Gastroesophageal sphincter (tissue), 4 donors: ENCODE results near the gene B3GLCT. TPM values are rescaled to one million over a fixed set of nuclear protein-coding genes. Genes with fewer than 3 reads are reported as not detected.

Source experiments
- ATAC-seq: fragments of 150-250 bp; one replicate; pipeline ENCODE4 v1.9.1; 2016; ENCODE audit warnings: mild to moderate bottlenecking, moderate library complexity
- H3K27ac ChIP-seq, 4 donors: fragments of 200-600 bp; sonication (generic) in 3 of 4; 1 replicate in 3 of 4; 2 replicates in 1 of 4; pipeline ENCODE4 v1.5.1; 2016 to 2019
- H3K27me3 ChIP-seq: fragments of 200-600 bp; sonication (generic); one replicate; pipeline ENCODE4 v1.5.1; 2019
- H3K36me3 ChIP-seq, 2 donors: fragments of 200-600 bp; sonication (generic); one replicate each; pipeline ENCODE4 v1.5.1; 2019; ENCODE audit warnings: control low read depth in 1 of 2
- H3K4me1 ChIP-seq, 3 donors: fragments of 200-600 bp; sonication (generic); 1 replicate in 2 of 3; 2 replicates in 1 of 3; pipeline ENCODE4 v1.5.1; 2016 to 2019; ENCODE audit warnings: control low read depth in 2 of 3
- H3K4me3 ChIP-seq, 2 donors: fragments of 200-600 bp; sonication (generic); one replicate each; pipeline ENCODE4 v1.5.1; 2019; ENCODE audit warnings: mild to moderate bottlenecking in 1 of 2, moderate library complexity in 1 of 2
- H3K9me3 ChIP-seq, 3 donors: fragments of 200-600 bp; sonication (generic); one replicate each; pipeline ENCODE4 v1.5.1; 2017 to 2019; ENCODE audit warnings: control low read depth in 2 of 3
- CTCF ChIP-seq, 4 experiments: fragments of 200-600 bp in 2 of 4; fragments of 450-650 bp in 2 of 4; sonication (generic) in 1 of 4; IDR thresholded peaks; one replicate each; pipeline ENCODE4 v1.5.1; 2017 to 2019; ENCODE audit warnings: antibody characterized with exemption in 4 of 4, mild to moderate bottlenecking in 2 of 4, moderate library complexity in 2 of 4
- EP300 ChIP-seq: sonication (generic); formaldehyde crosslinking; IDR thresholded peaks from one replicate; pipeline ENCODE4 v1.6.1; 2017; ENCODE audit warnings: antibody characterized with exemption, mild to moderate bottlenecking
- POLR2A ChIP-seq, 2 donors: fragments of 450-650 bp; IDR thresholded peaks; one replicate each; pipeline ENCODE4 v1.6.1; 2017; ENCODE audit warnings: antibody characterized with exemption in 2 of 2, mild to moderate bottlenecking in 2 of 2, moderate library complexity in 1 of 2
- POLR2AphosphoS5 ChIP-seq: sonication (generic); formaldehyde crosslinking; IDR thresholded peaks from one replicate; pipeline ENCODE4 v1.6.1; 2017; ENCODE audit warnings: antibody characterized with exemption
- WGBS, 2 donors: methylation state at CpG; one replicate each; pipeline ENCODE4 v1.1.5; 2018; ENCODE audit warnings: low coverage in 1 of 2; 5-methylcytosine and 5-hydroxymethylcytosine counted together
- total RNA-seq, 4 donors: library from RNA; depleted of rRNA; stranded (reverse); fragments of >200 nt; gene quantifications; one replicate each; pipeline ENCODE4 v1.1.0, GENCODE V29; 2016

B3GLCT gene
- total RNA-seq, 4 donors from 2014 or later = 6.2 to 15.2 (median 7.8) TPM

GRCh38 chr13:31191748-31192147 is 8.0 kb upstream of the B3GLCT start:
- Histone ChIP-seq H3K4me3 (no peak overlapping the region), H3K27me3 (peaks cover 11% of the 10 kb centered on the region), H3K9me3 (no peaks in the 10 kb centered on the region), H3K36me3 (no peaks in the 10 kb centered on the region), H3K4me1 (no peaks in the 10 kb centered on the region), H3K27ac (no peak overlapping the region)
- WGBS, 2 donors = 71 to 73% methylated on average over 4 of the region's 4 CpGs
- no peak for TF ChIP-seq EP300
- TF ChIP-seq CTCF (IDR thresholded peaks at IDR 0.05) = no peak
- TF ChIP-seq POLR2A (IDR thresholded peaks at IDR 0.05) = no peak
- no peak for TF ChIP-seq POLR2AphosphoS5
- no peak for ATAC-seq

- ATAC-seq = no peak
Measured at GRCh38 chr13:31192306-31192705, 7.5 kb upstream of the B3GLCT start.

GRCh38 chr13:31195616-31196015 is 4.2 kb upstream of the B3GLCT start:
- Histone ChIP-seq H3K36me3 (no peaks in the 10 kb centered on the region), H3K27ac (no peak overlapping the region), H3K4me1 (peaks cover 0 to 15% (median 0%) of the 10 kb centered on the region in 3 donors), H3K27me3 (no peaks in the 10 kb centered on the region), H3K4me3 (no peak overlapping the region), H3K9me3 (no peaks in the 10 kb centered on the region)
- 96 to 100% methylated on average over 4 of the region's 4 CpGs for WGBS, 2 donors
- TF ChIP-seq EP300 (no peak), POLR2AphosphoS5 (no peak), POLR2A (IDR thresholded peaks at IDR 0.05) (no peak), CTCF (IDR thresholded peaks at IDR 0.05) (no peak)
- no peak for ATAC-seq

More at GRCh38 chr13:31192306-31192705, 7.5 kb upstream of the B3GLCT start:
- H3K4me1 ChIP-seq = no peaks in the 10 kb centered on the region
- H3K27ac ChIP-seq = no peak overlapping the region
- H3K4me3 ChIP-seq = no peak overlapping the region
- no peaks in the 10 kb centered on the region for H3K36me3 ChIP-seq
- 92 to 100% methylated on average over 2 to 4 of the region's 6 CpGs for WGBS, 2 donors
- TF ChIP-seq CTCF (IDR thresholded peaks at IDR 0.05) = no peak
- TF ChIP-seq POLR2AphosphoS5 = no peak
- TF ChIP-seq POLR2A (IDR thresholded peaks at IDR 0.05) = no peak
- TF ChIP-seq EP300 = no peak
- peaks cover 11% of the 10 kb centered on the region for H3K27me3 ChIP-seq
- H3K9me3 ChIP-seq = no peaks in the 10 kb centered on the region

- H3K27me3 ChIP-seq = no peaks in the 10 kb centered on the region
- H3K27ac ChIP-seq = no peak overlapping the region
- H3K36me3 ChIP-seq = no peaks in the 10 kb centered on the region
- TF ChIP-seq POLR2AphosphoS5 (no peak), CTCF (IDR thresholded peaks at IDR 0.05) (no peak), EP300 (no peak), POLR2A (IDR thresholded peaks at IDR 0.05) (no peak)
- WGBS, 2 donors = 86 to 96% methylated on average over 1 to 6 of the region's 6 CpGs
- peaks cover 0 to 28% (median 7%) of the 10 kb centered on the region in 3 donors for H3K4me1 ChIP-seq
- H3K9me3 ChIP-seq = no peaks in the 10 kb centered on the region
- ATAC-seq = no peak
- no peak overlapping the region for H3K4me3 ChIP-seq
Measured at GRCh38 chr13:31196992-31197391, 2.8 kb upstream of the B3GLCT start.

GRCh38 chr13:31198519-31198918 is 1.3 kb upstream of the B3GLCT start:
- TF ChIP-seq EP300 (no peak), CTCF (IDR thresholded peaks at IDR 0.05) (no peak), POLR2AphosphoS5 (no peak), POLR2A (IDR thresholded peaks at IDR 0.05) (no peak)
- Histone ChIP-seq H3K27me3 (no peaks in the 10 kb centered on the region), H3K4me3 (no peak overlapping the region), H3K36me3 (no peaks in the 10 kb centered on the region), H3K4me1 (peaks cover 0 to 28% (median 7%) of the 10 kb centered on the region in 3 donors), H3K9me3 (no peaks in the 10 kb centered on the region), H3K27ac (no peak overlapping the region)
- 82 to 84% methylated on average over 3 of the region's 3 CpGs for WGBS, 2 donors
- ATAC-seq = no peak
